Urothelium cell line (cell line): ENCODE measurements around the gene DNAH14.

Experiments
- DNase-seq: peaks from one replicate; pipeline ENCODE4 v3.0.0; 2011; ENCODE audit warnings: low spot score, mixed read lengths
- FAIRE-seq: peaks from 2 replicates; lab custom pipeline; 2011; peaks lifted over from hg19 to GRCh38; lab: Jason Lieb, UNC

The DNAH14 gene

GRCh38 chr1:225441314-225442122 lies 512.0 kb downstream of the DNAH14 start:
- DNase-seq = no peak
- no peak for FAIRE-seq

DNA sequence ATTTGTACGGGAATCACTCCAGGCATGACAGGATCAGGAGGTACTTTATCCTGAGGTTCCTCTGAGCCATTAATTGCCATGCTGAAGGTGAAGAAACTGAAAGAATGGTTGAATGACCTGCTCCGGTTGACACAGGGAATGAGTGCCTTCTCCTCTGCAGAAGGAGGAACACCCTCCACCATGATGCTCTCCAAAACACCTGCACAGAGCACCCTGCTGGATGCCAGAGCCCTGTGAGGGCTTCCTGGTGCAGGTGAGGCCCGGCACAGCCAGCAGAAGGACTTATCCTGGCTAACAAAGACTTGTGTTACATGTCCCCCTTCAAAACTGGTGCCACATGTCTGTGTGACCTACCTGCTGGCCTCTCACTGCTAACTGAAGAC lies 512.6 kb downstream of the DNAH14 start:
- FAIRE-seq = no peak
- DNase-seq = no peak

GRCh38 chr1:225445639-225446594 lies 516.4 kb downstream of the DNAH14 start:
- FAIRE-seq (no peak), DNase-seq (no peak)

- FAIRE-seq = no peak
- DNase-seq = no peak
Observed at GRCh38 chr1:225446595-225446960, 517.1 kb downstream of the DNAH14 start.

DNA sequence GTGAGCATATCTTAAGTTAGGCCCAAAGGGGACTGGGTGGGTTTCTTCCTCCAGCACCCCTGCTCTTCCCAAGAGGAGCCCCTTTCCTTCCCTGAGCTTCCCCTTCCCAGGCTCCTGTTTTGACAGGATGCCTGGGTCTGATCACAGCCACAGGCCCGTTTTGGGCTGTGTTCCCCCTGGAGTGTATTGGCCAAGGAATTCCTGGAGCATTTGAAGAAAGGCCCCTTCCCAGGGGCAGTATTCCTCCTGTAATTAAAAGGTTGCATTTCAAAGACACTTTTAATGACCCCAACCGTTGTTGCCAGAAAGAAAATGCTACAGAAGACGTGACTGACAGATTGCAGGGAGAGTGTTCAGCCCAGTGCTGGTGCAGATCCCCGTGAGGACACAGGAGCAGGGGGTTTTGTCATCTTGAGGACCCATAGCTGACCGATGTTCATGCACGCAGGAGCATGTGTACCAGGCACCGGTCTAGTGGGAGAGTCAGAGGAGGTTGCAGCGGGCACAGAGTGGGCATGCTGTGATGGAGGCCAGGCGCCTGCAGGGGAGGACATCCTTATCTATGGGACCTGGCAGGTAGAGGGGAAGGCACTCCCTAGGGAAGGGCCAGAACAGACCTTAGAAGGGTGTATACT lies 517.6 kb downstream of the DNAH14 start:
- FAIRE-seq = no peak
- DNase-seq = no peak

- FAIRE-seq (no peak), DNase-seq (no peak)
Observed at GRCh38 chr1:225447650-225448089, 518.2 kb downstream of the DNAH14 start.

DNA sequence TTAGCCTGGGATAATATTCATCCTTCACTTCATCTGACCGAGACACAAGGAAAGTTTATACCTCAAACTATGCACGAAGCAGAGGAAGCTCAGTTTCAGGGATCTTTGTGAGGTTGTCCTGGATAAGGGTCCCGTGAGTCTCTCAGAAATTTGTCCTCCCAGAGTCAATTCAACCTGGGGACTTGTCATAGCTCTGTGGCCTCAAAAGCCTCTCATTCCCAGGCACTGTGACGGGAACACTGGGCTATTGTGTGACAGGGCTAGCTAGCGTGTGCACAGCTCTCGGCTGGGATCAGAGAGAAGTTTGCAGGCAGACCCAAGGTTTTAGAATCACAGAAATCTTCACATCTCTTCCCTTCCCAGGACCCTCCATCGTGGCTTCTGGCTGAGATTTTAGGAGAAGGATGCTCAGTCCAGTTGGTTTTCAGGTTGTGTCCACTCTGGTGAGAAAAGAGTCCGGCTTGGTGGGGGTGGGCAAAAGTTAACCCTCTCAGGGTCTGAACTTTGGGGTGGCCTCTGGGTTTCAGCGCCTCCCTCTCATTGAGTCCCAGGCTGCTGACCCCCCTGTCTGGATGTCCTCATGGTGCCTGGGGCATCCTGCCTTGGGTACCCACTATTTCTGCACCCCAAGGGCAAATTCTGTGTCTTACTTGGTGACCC lies 518.8 kb downstream of the DNAH14 start:
- FAIRE-seq (no peak), DNase-seq (no peak)
